Right lobe of liver (tissue), 6 donors: Measurements from ENCODE around the gene ARHGAP21. TPM values are rescaled to one million over a fixed set of nuclear protein-coding genes. Genes with fewer than 3 reads are reported as not detected.
"Not testable (repeated sequence)": the region's sequence is repeated elsewhere in the genome, so short reads cannot be mapped to it uniquely, and the experiment has no call there.

Source experiments
- ATAC-seq, 4 donors: fragments of 200-7000 bp; cut with Tn5 transposase; one replicate each; pipeline ENCODE4 v1.9.1; 2020; ENCODE audit warnings: mild to moderate bottlenecking in 4 of 4, moderate library complexity in 4 of 4
- DNase-seq, 3 donors: peaks; one replicate each; pipeline ENCODE4 v3.0.0-alpha.2; 2020
- H3K27ac ChIP-seq, 3 donors: fragments of 200-600 bp; one replicate each; pipeline ENCODE4 v1.8.0; 2022
- H3K27me3 ChIP-seq, 2 donors: fragments of 200-600 bp; one replicate each; pipeline ENCODE4 v1.8.0; 2022
- H3K36me3 ChIP-seq, 4 donors: fragments of 200-600 bp; sonication (generic) in 1 of 4; one replicate each; pipeline versions ENCODE4 v1.5.1 to v1.8.0; 2017 to 2022; ENCODE audit warnings: control low read depth in 1 of 4
- H3K4me1 ChIP-seq, 4 donors: fragments of 200-600 bp; sonication (generic) in 1 of 4; one replicate each; pipeline versions ENCODE4 v1.5.1 to v1.8.0; 2017 to 2022; ENCODE audit warnings: control low read depth in 1 of 4
- H3K4me3 ChIP-seq, 3 donors: fragments of 200-600 bp; one replicate each; pipeline ENCODE4 v1.8.0; 2022
- H3K9me3 ChIP-seq, 4 donors: fragments of 200-600 bp; sonication (generic) in 1 of 4; one replicate each; pipeline versions ENCODE4 v1.5.1 to v1.8.0; 2017 to 2022; ENCODE audit warnings: control low read depth in 1 of 4
- CTCF ChIP-seq, 4 donors: fragments of 200-600 bp in 3 of 4; fragments of 450-650 bp in 1 of 4; IDR thresholded peaks; one replicate each; pipeline versions ENCODE4 v1.5.1 to v1.8.0; 2016 to 2022; ENCODE audit warnings: antibody characterized with exemption in 4 of 4, mild to moderate bottlenecking in 2 of 4
- POLR2A ChIP-seq: fragments of 450-650 bp; IDR thresholded peaks from one replicate; pipeline ENCODE4 v1.6.1; 2017; ENCODE audit warnings: antibody characterized with exemption, mild to moderate bottlenecking
- WGBS: methylation state at CpG from one replicate; pipeline ENCODE4 v1.1.6; 2018; ENCODE audit warnings: low coverage, low lambda C conversion rate; ENCODE audit not compliant: insufficient coverage; ENCODE audit errors: missing lambda C conversion rate; 5-methylcytosine and 5-hydroxymethylcytosine counted together
- intact Hi-C, 2 donors: fragments of 100-400 bp; cut with DNase I; formaldehyde crosslinking; loops; one replicate each; pipeline versions ENCODE4 v1.11.2 to v1.14.1; 2022
- total RNA-seq, 6 experiments: library from RNA; depleted of rRNA in 2 of 6; stranded (reverse); fragments of >200 nt in 2 of 6; fragmentation: NEBNext Ultra II Directional in 3 of 6; extraction: Animal tissue kit (Norgen Biotek cat#: 25700) in 3 of 6; gene quantifications; one replicate each; pipeline versions ENCODE4 v1.1.0 to v1.2.4, GENCODE V29; 2016 to 2023
- donor health status: DM: no; HTN: yes; CAD: no.
- donor health status: DM: no; HTN: no; CAD: no.
- donor health status: DM: no; HTN: no; CAD: no.
- donor health status: DM: no; HTN: yes; CAD: no.
- donor health status: DM: no; HTN: yes; CAD: no.

The ARHGAP21 gene
- total RNA-seq, 6 experiments from 2014 or later: 27.6 to 47.1 (median 31.0) TPM

- intact Hi-C loops: no loop called here
Measured at GRCh38 chr10:24762161-24762924, 38.7 kb upstream of the ARHGAP21 start.

GRCh38 chr10:24759672-24760071 lies 36.0 kb upstream of the ARHGAP21 start:
- Histone ChIP-seq H3K4me1 (peaks cover 0 to 10% (median 4%) of the 10 kb centered on the region in 4 donors), H3K36me3 (no peaks in the 10 kb centered on the region), H3K4me3 (no peak overlapping the region), H3K9me3 (no peaks in the 10 kb centered on the region), H3K27ac (no peak overlapping the region), H3K27me3 (no peaks in the 10 kb centered on the region)
- DNase-seq: no peak
- intact Hi-C loops: no loop called here
- ATAC-seq: no peak
- TF ChIP-seq POLR2A (no peak), CTCF (IDR thresholded peaks at IDR 0.05) (no peak)
- 100% methylated on average over 2 of the region's 2 CpGs for WGBS

More at GRCh38 chr10:24762161-24762924, 38.7 kb upstream of the ARHGAP21 start:
- TF ChIP-seq POLR2A (no peak), CTCF (IDR thresholded peaks at IDR 0.05) (no peak)
- H3K27me3 ChIP-seq: no peaks in the 10 kb centered on the region
- no peaks in the 10 kb centered on the region for H3K36me3 ChIP-seq
- no peaks in the 10 kb centered on the region for H3K9me3 ChIP-seq
- ATAC-seq (peak; percentile 73 to 97 (median 82)), DNase-seq (no peak)
- H3K4me3 ChIP-seq: no peak overlapping the region
- WGBS: 46% methylated on average over 8 of the region's 8 CpGs
- no peak overlapping the region for H3K27ac ChIP-seq
- peaks cover 0 to 10% (median 4%) of the 10 kb centered on the region in 4 donors for H3K4me1 ChIP-seq

GRCh38 chr10:24758254-24758653 lies 34.6 kb upstream of the ARHGAP21 start:
- intact Hi-C loops, DNase-seq, H3K27me3 ChIP-seq, H3K4me1 ChIP-seq, H3K4me3 ChIP-seq, ATAC-seq, H3K36me3 ChIP-seq, H3K9me3 ChIP-seq, H3K27ac ChIP-seq: not testable (repeated sequence)
- 93% methylated on average over 3 of the region's 3 CpGs for WGBS

GRCh38 chr10:24756283-24756682 lies 32.6 kb upstream of the ARHGAP21 start:
- no peaks in the 10 kb centered on the region for H3K4me1 ChIP-seq
- intact Hi-C loops: no loop called here
- H3K9me3 ChIP-seq: no peaks in the 10 kb centered on the region
- no CpG with 5 or more reads among the region's 1 CpG for WGBS
- no peak overlapping the region for H3K4me3 ChIP-seq
- ATAC-seq: no peak
- no peaks in the 10 kb centered on the region for H3K36me3 ChIP-seq
- no peaks in the 10 kb centered on the region for H3K27me3 ChIP-seq
- H3K27ac ChIP-seq: no peak overlapping the region
- TF ChIP-seq CTCF (IDR thresholded peaks at IDR 0.05): no peak
- no peak for TF ChIP-seq POLR2A
- no peak for DNase-seq

- no peak overlapping the region for H3K4me3 ChIP-seq
- intact Hi-C loops: no loop called here
- DNase-seq (no peak), ATAC-seq (no peak)
- no peaks in the 10 kb centered on the region for H3K36me3 ChIP-seq
- TF ChIP-seq CTCF (IDR thresholded peaks at IDR 0.05): no peak
- no peak for TF ChIP-seq POLR2A
- WGBS: 69% methylated on average over 1 of the region's 1 CpG
- no peaks in the 10 kb centered on the region for H3K9me3 ChIP-seq
- H3K4me1 ChIP-seq: no peaks in the 10 kb centered on the region
- no peaks in the 10 kb centered on the region for H3K27me3 ChIP-seq
- no peak overlapping the region for H3K27ac ChIP-seq
Measured at GRCh38 chr10:24751716-24752115, 28.0 kb upstream of the ARHGAP21 start.
